Activated CD4-positive, CD25-positive, alpha-beta regulatory T cell (primary cell): ENCODE data around the gene HYAL4.
"Not testable (repeated sequence)": the region's sequence is repeated elsewhere in the genome, so short reads cannot be mapped to it uniquely, and the experiment has no call there.

Experiments used
- DNase-seq, 4 experiments: peaks; one replicate each; lab custom pipeline; 2025; lab: John Stamatoyannopoulos, UW

The HYAL4 gene, protein sequence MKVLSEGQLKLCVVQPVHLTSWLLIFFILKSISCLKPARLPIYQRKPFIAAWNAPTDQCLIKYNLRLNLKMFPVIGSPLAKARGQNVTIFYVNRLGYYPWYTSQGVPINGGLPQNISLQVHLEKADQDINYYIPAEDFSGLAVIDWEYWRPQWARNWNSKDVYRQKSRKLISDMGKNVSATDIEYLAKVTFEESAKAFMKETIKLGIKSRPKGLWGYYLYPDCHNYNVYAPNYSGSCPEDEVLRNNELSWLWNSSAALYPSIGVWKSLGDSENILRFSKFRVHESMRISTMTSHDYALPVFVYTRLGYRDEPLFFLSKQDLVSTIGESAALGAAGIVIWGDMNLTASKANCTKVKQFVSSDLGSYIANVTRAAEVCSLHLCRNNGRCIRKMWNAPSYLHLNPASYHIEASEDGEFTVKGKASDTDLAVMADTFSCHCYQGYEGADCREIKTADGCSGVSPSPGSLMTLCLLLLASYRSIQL

DNA sequence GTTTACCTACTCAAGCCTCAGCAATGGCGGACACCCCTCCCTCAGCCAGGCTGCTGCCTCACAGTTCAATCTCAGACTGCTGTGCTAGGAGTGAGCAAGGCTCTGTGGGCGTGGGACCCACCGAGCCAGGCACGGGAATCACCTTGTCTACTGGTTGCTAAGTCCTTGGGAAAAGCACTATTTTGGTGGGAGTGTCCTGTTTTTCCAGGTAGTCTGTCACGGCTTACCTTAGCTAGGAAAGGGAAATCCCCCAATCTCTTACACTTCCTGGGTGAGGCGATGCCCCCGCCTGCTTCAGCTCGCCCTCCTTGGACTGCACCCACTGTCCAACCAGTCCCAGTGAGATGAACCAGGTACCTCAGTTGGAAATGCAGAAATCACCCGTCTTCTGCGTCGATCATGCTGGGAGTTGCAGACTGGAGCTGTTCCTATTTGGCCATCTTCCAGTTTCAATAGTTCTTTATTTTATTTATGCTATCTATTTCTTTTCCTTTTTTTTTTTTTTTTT, at the start of gene HYAL4:
Gene HYAL4, plus strand, starts transcription at position 458 of the 508 bp plus-strand sequence. CDS start 23,105 bp downstream, outside the sequence.
- DNase-seq, result no peak

DNA sequence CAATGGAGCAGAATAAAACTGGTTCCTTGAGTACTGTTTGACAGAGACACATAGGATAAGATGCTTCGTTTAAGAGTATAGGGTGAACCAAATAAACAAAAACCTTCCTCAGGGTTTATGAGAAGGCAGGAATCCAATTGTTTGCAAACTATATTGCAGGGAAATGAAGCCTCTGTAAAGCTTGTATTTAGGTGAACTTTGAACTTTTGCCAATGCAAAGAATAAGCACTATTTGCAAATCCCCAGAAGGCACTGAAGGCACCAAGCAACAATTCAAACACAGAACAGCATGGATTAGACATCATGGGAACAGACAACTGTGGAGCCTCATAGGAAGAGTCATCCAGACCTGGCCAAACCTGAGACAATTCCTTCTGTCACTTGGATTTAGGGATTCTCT, 49.1 kb upstream of the HYAL4 start:
- no peak for DNase-seq

- DNase-seq, result no peak
Measured at GRCh38 chr7:123796568-123796967, 48.4 kb upstream of the HYAL4 start.

- no peak for DNase-seq
Measured at GRCh38 chr7:123797673-123798531, 47.1 kb upstream of the HYAL4 start.

- DNase-seq, result no peak
Measured at GRCh38 chr7:123798532-123799188, 46.3 kb upstream of the HYAL4 start.

GRCh38 chr7:123802249-123802648, 42.7 kb upstream of the HYAL4 start:
- no peak for DNase-seq

- DNase-seq, result no peak
Measured at GRCh38 chr7:123805287-123805686, 39.7 kb upstream of the HYAL4 start.

GRCh38 chr7:123809471-123809870, 35.5 kb upstream of the HYAL4 start:
- no peak for DNase-seq

DNA sequence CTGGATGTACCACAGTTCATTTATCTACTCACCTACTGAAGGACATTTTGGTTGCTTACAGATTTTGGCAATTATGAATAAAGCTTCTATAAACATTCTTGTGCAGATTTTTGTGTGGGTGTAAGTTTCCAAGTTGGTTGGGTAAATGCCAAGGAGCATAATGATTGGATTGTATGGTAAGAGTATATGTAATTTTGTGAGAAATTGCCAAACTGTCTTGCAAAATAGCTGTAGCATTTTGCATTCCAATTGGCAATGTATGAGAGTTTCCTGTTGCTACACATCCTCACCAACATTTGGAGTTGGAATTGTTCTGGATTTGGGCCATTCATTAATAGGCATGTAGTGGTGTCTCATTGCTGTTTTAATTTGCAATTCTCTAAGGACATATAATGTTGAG, 33.9 kb upstream of the HYAL4 start:
- DNase-seq, result no peak

GRCh38 chr7:123816916-123817315, 28.1 kb upstream of the HYAL4 start:
- DNase-seq, result no peak

DNA sequence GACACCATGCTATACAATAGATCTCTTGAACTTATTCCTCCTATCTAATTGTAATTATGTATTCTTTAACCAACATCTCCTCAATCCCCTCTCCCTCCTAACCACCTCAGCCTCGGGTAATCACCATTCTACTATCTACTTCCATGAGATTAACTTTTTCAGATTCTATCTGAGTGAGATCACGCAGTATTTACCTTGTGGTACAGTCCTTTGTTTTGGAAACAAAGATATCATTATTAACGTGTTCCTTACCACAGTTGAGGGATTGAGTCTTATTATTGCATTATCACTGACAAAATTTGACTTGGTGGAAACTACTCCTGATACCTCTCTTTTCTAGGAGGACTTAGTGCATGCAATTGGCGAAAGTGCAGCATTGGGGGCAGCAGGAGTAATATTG, 26.0 kb upstream of the HYAL4 start:
- DNase-seq, result no peak

- DNase-seq, result not testable (repeated sequence)
Measured at GRCh38 chr7:123819795-123820194, 25.2 kb upstream of the HYAL4 start.

DNA sequence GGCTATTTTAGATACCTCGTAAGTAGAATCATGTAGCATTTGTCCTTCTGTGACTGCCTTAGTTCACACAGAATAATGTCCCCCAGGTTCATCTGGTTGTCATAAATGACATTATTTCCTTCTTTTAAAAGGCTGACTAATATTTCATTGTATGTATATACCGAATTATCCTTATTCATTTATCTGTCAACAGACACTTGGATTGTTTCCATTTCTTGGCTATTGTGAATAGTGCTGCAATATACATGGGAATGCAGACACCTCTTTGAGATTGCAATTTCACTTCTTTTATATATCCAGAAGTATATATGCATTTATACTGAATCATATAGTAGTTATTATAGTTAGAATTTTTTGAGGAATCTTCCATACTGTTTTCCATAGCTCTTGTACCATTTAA, 24.1 kb upstream of the HYAL4 start:
- DNase-seq, result no peak

- DNase-seq, result no peak
Measured at GRCh38 chr7:123821320-123821719, 23.6 kb upstream of the HYAL4 start.

- no peak for DNase-seq
Measured at GRCh38 chr7:123823898-123824753, 20.8 kb upstream of the HYAL4 start.

DNA sequence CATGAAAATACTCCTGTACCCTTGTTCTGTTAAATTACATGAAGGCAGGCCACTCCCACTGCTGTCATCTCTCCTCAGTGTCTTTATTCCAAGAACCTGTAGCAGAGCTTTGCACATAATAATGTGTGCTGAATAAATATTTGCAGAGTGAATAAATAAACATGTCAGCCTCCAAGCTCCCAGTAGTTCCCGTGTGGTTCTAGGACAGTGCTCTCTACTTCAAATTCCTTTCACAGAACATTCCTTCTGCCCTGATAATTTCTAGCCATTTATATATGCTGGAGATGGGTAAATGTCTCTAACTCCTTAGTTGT, 20.3 kb upstream of the HYAL4 start:
- no peak for DNase-seq

GRCh38 chr7:123828805-123829204, 16.2 kb upstream of the HYAL4 start:
- no peak for DNase-seq

DNA sequence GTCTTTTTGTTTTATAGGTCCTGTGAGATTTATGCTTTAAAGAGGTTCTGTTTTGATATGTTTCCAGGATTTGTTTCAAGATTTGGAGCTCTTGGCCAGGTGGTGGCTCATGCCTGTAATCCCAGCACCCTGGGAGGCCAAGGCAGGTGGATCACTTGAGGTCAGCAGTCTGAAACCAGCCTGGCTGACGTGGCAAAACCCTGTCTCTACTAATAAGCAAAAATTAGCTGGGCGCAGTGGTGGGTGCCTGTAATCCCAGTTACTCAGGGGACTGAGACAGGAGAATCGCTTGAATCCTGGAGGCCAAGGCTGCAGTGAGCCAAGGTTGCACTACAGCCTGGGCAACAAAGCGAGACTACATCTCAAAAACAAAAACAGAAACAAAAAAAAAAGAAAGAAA, 8.3 kb upstream of the HYAL4 start:
- no peak for DNase-seq

GRCh38 chr7:123839106-123839505, 5.9 kb upstream of the HYAL4 start:
- not testable (repeated sequence) for DNase-seq

DNA sequence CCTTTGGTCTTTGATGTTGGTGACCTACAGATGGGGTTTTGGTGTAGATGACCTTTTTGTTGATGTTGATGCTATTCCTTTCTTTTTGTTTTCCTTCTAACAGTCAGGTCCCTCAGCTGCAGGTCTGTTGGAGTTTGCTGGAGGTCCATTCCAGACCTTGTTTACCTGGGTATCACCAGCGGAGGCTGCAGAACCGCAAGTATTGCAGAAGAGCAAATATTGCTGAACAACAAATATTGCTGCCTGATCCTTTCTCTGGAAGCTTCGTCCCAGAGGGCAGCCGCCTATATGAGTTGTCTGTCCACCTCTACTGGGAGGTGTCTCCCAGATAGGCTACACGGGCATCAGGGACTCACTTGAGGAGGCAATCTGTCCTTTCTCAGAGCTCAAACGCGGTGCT, 827 bp upstream of the HYAL4 start:
- DNase-seq, result not testable (repeated sequence)

DNA sequence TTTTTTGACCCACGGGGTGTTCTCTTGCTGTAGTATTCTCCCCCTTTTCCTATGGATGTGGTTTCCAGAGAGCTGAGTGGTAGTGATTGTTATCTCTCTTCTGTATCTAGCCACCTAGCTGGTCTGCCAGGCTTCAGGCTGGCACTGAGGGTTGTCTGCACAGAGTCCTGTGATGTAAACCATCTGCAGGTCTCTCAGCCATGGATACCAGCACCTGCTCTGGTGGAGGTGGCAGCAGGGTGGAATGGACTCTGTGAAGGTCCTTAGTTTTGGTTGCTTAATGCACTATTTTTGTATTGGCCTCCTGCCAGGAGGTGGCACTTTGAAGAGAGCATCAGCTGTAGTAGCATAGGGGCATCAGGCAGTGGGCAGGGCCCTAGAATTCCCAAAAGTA, 851 bp downstream of the HYAL4 start:
- DNase-seq, result no peak
